ENCODE results near the gene KDM4E.

The KDM4E gene

GRCh38 chr11:95067039-95067840 is 42.2 kb downstream of the KDM4E start:
- Histone ChIP-seq H3K27me3 (ENCODE audit: insufficient read depth, poor library complexity, severe bottlenecking) (no peaks in the 10 kb centered on the region), H3K4me3 (replicated peaks; ENCODE audit: insufficient read depth, low read length) (peak overlapping the region; percentile 81), H3K27ac (replicated peaks) (peak overlapping the region; percentile 93)
- TF ChIP-seq REST (IDR thresholded peaks at IDR 0.05; ENCODE audit: insufficient replicate concordance, low read depth) = peak; percentile 45
- TF ChIP-seq CTCF (IDR thresholded peaks at IDR 0.05; ENCODE audit: insufficient read depth, low read length) = no peak
- no peak for TF ChIP-seq GABPA (IDR thresholded peaks at IDR 0.05; ENCODE audit: low read depth)
- peak; percentile 81 for TF ChIP-seq POLR2AphosphoS5 (IDR thresholded peaks at IDR 0.05; ENCODE audit: low read depth)
- no peak for TF ChIP-seq SPI1 (IDR thresholded peaks at IDR 0.05; ENCODE audit: borderline replicate concordance, low read depth)
- DNase-seq (ENCODE audit: low read depth in 1 of 2, low spot score in 1 of 2) = peak in 1 of 2 experiments; percentile 79

GRCh38 chr11:95067841-95068219 is 42.8 kb downstream of the KDM4E start:
- H3K4me3 ChIP-seq (replicated peaks; ENCODE audit: insufficient read depth, low read length) = peak overlapping the region; percentile 81
- DNase-seq (ENCODE audit: low read depth in 1 of 2, low spot score in 1 of 2) = no peak
- TF ChIP-seq CTCF (IDR thresholded peaks at IDR 0.05; ENCODE audit: insufficient read depth, low read length) (no peak), REST (IDR thresholded peaks at IDR 0.05; ENCODE audit: insufficient replicate concordance, low read depth) (no peak), GABPA (IDR thresholded peaks at IDR 0.05; ENCODE audit: low read depth) (no peak), POLR2AphosphoS5 (IDR thresholded peaks at IDR 0.05; ENCODE audit: low read depth) (no peak), SPI1 (IDR thresholded peaks at IDR 0.05; ENCODE audit: borderline replicate concordance, low read depth) (no peak)
- H3K27me3 ChIP-seq (ENCODE audit: insufficient read depth, poor library complexity, severe bottlenecking) = no peaks in the 10 kb centered on the region
- peak overlapping the region; percentile 93 for H3K27ac ChIP-seq (replicated peaks)

- Histone ChIP-seq H3K4me3 (replicated peaks; ENCODE audit: insufficient read depth, low read length) (peak overlapping the region; percentile 81), H3K27me3 (ENCODE audit: insufficient read depth, poor library complexity, severe bottlenecking) (no peaks in the 10 kb centered on the region), H3K27ac (replicated peaks) (peak overlapping the region; percentile 93)
- peak in 1 of 2 experiments; percentile 95 for DNase-seq (ENCODE audit: low read depth in 1 of 2, low spot score in 1 of 2)
- TF ChIP-seq POLR2AphosphoS5 (IDR thresholded peaks at IDR 0.05; ENCODE audit: low read depth) (peak; percentile 80), REST (IDR thresholded peaks at IDR 0.05; ENCODE audit: insufficient replicate concordance, low read depth) (no peak), CTCF (IDR thresholded peaks at IDR 0.05; ENCODE audit: insufficient read depth, low read length) (no peak), SPI1 (IDR thresholded peaks at IDR 0.05; ENCODE audit: borderline replicate concordance, low read depth) (peak; percentile 41; the same call in 1 of the 2 replicates), GABPA (IDR thresholded peaks at IDR 0.05; ENCODE audit: low read depth) (no peak)
These were observed 43.5 kb downstream of the KDM4E start for GRCh38 chr11:95068549-95068948.

Measured in HL-60 (cell line).